HG02884 (cell line): Measurements from ENCODE around the gene SPATA16.
"Not testable (repeated sequence)": the region's sequence is repeated elsewhere in the genome, so short reads cannot be mapped to it uniquely, and the experiment has no call there.

ENCODE experiments used
- ATAC-seq: cut with Tn5 transposase; IDR thresholded peaks from one replicate; pipeline ENCODE4 v1.9.1; 2021; ENCODE audit warnings: mild to moderate bottlenecking, moderate library complexity; ENCODE audit not compliant: unreplicated experiment

The SPATA16 gene

GRCh38 chr3:172904711-172905373, 236.2 kb downstream of the SPATA16 start:
- no peak for ATAC-seq

- no peak for ATAC-seq
Measured at GRCh38 chr3:172903642-172904320, 237.3 kb downstream of the SPATA16 start.

- no peak for ATAC-seq
Measured at GRCh38 chr3:172892158-172892557, 248.9 kb downstream of the SPATA16 start.

- no peak for ATAC-seq
Measured at GRCh38 chr3:172885704-172886103, 255.3 kb downstream of the SPATA16 start.

GRCh38 chr3:172882563-172882962, 258.5 kb downstream of the SPATA16 start:
- no peak for ATAC-seq

GRCh38 chr3:172879381-172879780, 261.7 kb downstream of the SPATA16 start:
- ATAC-seq = not testable (repeated sequence)

GRCh38 chr3:172877011-172877410, 264.0 kb downstream of the SPATA16 start:
- no peak for ATAC-seq

GRCh38 chr3:172876297-172876696, 264.7 kb downstream of the SPATA16 start:
- no peak for ATAC-seq

- no peak for ATAC-seq
Measured at GRCh38 chr3:172875039-172875438, 266.0 kb downstream of the SPATA16 start.

- no peak for ATAC-seq
Measured at GRCh38 chr3:172869784-172870518, 271.1 kb downstream of the SPATA16 start.

- ATAC-seq = no peak
Measured at GRCh38 chr3:172869368-172869771, 271.7 kb downstream of the SPATA16 start.

- ATAC-seq = no peak
Measured at GRCh38 chr3:172868582-172869200, 272.3 kb downstream of the SPATA16 start.

GRCh38 chr3:172866726-172867350, 274.2 kb downstream of the SPATA16 start:
- ATAC-seq = not testable (repeated sequence)

- ATAC-seq = no peak
Measured at GRCh38 chr3:172859041-172859440, 282.0 kb downstream of the SPATA16 start.

GRCh38 chr3:172856795-172857742, 284.0 kb downstream of the SPATA16 start:
- no peak for ATAC-seq

GRCh38 chr3:172855037-172855436, 286.0 kb downstream of the SPATA16 start:
- no peak for ATAC-seq

- ATAC-seq = no peak
Measured at GRCh38 chr3:172853921-172854666, 286.9 kb downstream of the SPATA16 start.

GRCh38 chr3:172853005-172853404, 288.0 kb downstream of the SPATA16 start:
- ATAC-seq = no peak

- no peak for ATAC-seq
Measured at GRCh38 chr3:172848910-172849309, 292.1 kb downstream of the SPATA16 start.
